Measurements from ENCODE around the gene MINDY3.
"Not testable (repeated sequence)": the region's sequence is repeated elsewhere in the genome, so short reads cannot be mapped to it uniquely, and the experiment has no call there.

The MINDY3 gene

GRCh38 chr10:15879663-15880062 lies 19.4 kb upstream of the MINDY3 start:
- TF ChIP-seq, protein P1, sequence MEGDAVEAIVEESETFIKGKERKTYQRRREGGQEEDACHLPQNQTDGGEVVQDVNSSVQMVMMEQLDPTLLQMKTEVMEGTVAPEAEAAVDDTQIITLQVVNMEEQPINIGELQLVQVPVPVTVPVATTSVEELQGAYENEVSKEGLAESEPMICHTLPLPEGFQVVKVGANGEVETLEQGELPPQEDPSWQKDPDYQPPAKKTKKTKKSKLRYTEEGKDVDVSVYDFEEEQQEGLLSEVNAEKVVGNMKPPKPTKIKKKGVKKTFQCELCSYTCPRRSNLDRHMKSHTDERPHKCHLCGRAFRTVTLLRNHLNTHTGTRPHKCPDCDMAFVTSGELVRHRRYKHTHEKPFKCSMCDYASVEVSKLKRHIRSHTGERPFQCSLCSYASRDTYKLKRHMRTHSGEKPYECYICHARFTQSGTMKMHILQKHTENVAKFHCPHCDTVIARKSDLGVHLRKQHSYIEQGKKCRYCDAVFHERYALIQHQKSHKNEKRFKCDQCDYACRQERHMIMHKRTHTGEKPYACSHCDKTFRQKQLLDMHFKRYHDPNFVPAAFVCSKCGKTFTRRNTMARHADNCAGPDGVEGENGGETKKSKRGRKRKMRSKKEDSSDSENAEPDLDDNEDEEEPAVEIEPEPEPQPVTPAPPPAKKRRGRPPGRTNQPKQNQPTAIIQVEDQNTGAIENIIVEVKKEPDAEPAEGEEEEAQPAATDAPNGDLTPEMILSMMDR (conservative IDR thresholded peaks at IDR 0.05): no peak
- no peak overlapping the region; the same call in 1 of the 2 replicates for H3K27ac ChIP-seq

- TF ChIP-seq, protein P1 (conservative IDR thresholded peaks at IDR 0.05): peak; percentile 75
Measured at GRCh38 chr10:15879058-15879457, 18.8 kb upstream of the MINDY3 start.

GRCh38 chr10:15877836-15878576 lies 17.7 kb upstream of the MINDY3 start:
- H3K27ac ChIP-seq: no peak overlapping the region

More at GRCh38 chr10:15879058-15879457, 18.8 kb upstream of the MINDY3 start:
- H3K27ac ChIP-seq: no peak overlapping the region; the same call in 1 of the 2 replicates

GRCh38 chr10:15876274-15876673 lies 16.0 kb upstream of the MINDY3 start:
- not testable (repeated sequence) for H3K27ac ChIP-seq

More at GRCh38 chr10:15877836-15878576, 17.7 kb upstream of the MINDY3 start:
- TF ChIP-seq, protein P1 (conservative IDR thresholded peaks at IDR 0.05): no peak

- not testable (repeated sequence) for H3K27ac ChIP-seq
Measured at GRCh38 chr10:15872645-15873044, 12.3 kb upstream of the MINDY3 start.

DNA sequence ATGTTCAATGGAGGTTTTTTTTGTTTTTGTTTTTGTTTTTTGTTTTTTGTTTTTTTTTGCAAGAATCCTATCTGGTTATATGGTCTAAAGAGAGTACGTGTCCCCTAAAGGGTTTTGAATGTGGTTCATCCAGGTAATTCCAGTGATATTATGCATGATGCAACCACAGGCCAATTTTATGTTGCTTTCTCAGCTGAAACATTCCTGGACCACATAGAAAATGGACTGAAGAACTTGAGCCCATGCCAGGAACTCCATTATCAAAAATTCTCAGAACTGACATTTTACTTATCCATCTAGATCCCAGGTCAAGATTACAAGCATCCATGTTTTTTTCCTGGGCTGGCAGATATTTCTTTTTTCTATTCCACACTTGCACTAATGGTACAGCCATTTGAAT lies 11.5 kb upstream of the MINDY3 start:
- no peak overlapping the region for H3K27ac ChIP-seq
- TF ChIP-seq, protein P1 (conservative IDR thresholded peaks at IDR 0.05): no peak

- no peak overlapping the region for H3K27ac ChIP-seq
- TF ChIP-seq, protein P1 (conservative IDR thresholded peaks at IDR 0.05): no peak
Measured at GRCh38 chr10:15869935-15870334, 9.6 kb upstream of the MINDY3 start.

GRCh38 chr10:15868006-15868405 lies 7.7 kb upstream of the MINDY3 start:
- H3K27ac ChIP-seq: no peak overlapping the region
- TF ChIP-seq, protein P1 (conservative IDR thresholded peaks at IDR 0.05): no peak

All from VCaP (cell line).